Right lobe of liver (tissue), 6 donors: Measurements from ENCODE around the gene VWA7. TPM values are rescaled to one million over a fixed set of nuclear protein-coding genes. Genes with fewer than 3 reads are reported as not detected.

Source experiments
- ATAC-seq, 4 donors: fragments of 200-7000 bp; cut with Tn5 transposase; one replicate each; pipeline ENCODE4 v1.9.1; 2020; ENCODE audit warnings: mild to moderate bottlenecking in 4 of 4, moderate library complexity in 4 of 4
- DNase-seq, 3 donors: peaks; one replicate each; pipeline ENCODE4 v3.0.0-alpha.2; 2020
- H3K27ac ChIP-seq, 3 donors: fragments of 200-600 bp; one replicate each; pipeline ENCODE4 v1.8.0; 2022
- H3K27me3 ChIP-seq, 2 donors: fragments of 200-600 bp; one replicate each; pipeline ENCODE4 v1.8.0; 2022
- H3K36me3 ChIP-seq, 4 donors: fragments of 200-600 bp; sonication (generic) in 1 of 4; one replicate each; pipeline versions ENCODE4 v1.5.1 to v1.8.0; 2017 to 2022; ENCODE audit warnings: control low read depth in 1 of 4
- H3K4me1 ChIP-seq, 4 donors: fragments of 200-600 bp; sonication (generic) in 1 of 4; one replicate each; pipeline versions ENCODE4 v1.5.1 to v1.8.0; 2017 to 2022; ENCODE audit warnings: control low read depth in 1 of 4
- H3K4me3 ChIP-seq, 3 donors: fragments of 200-600 bp; one replicate each; pipeline ENCODE4 v1.8.0; 2022
- H3K9me3 ChIP-seq, 4 donors: fragments of 200-600 bp; sonication (generic) in 1 of 4; one replicate each; pipeline versions ENCODE4 v1.5.1 to v1.8.0; 2017 to 2022; ENCODE audit warnings: control low read depth in 1 of 4
- POLR2A ChIP-seq: fragments of 450-650 bp; IDR thresholded peaks from one replicate; pipeline ENCODE4 v1.6.1; 2017; ENCODE audit warnings: antibody characterized with exemption, mild to moderate bottlenecking
- WGBS: methylation state at CpG from one replicate; pipeline ENCODE4 v1.1.6; 2018; ENCODE audit warnings: low coverage, low lambda C conversion rate; ENCODE audit not compliant: insufficient coverage; ENCODE audit errors: missing lambda C conversion rate; 5-methylcytosine and 5-hydroxymethylcytosine counted together
- intact Hi-C, 2 donors: fragments of 100-400 bp; cut with DNase I; formaldehyde crosslinking; loops; one replicate each; pipeline versions ENCODE4 v1.11.2 to v1.14.1; 2022
- total RNA-seq, 6 experiments: library from RNA; depleted of rRNA in 2 of 6; stranded (reverse); fragments of >200 nt in 2 of 6; fragmentation: NEBNext Ultra II Directional in 3 of 6; extraction: Animal tissue kit (Norgen Biotek cat#: 25700) in 3 of 6; gene quantifications; one replicate each; pipeline versions ENCODE4 v1.1.0 to v1.2.4, GENCODE V29; 2016 to 2023
- TF ChIP-seq, protein P1 (sequence below), 4 donors: fragments of 200-600 bp in 3 of 4; fragments of 450-650 bp in 1 of 4; IDR thresholded peaks; one replicate each; pipeline versions ENCODE4 v1.5.1 to v1.8.0; 2016 to 2022; ENCODE audit warnings: antibody characterized with exemption in 4 of 4, mild to moderate bottlenecking in 2 of 4
- donor health status: DM: no; HTN: yes; CAD: no.
- donor health status: DM: no; HTN: no; CAD: no.
- donor health status: DM: no; HTN: no; CAD: no.
- donor health status: DM: no; HTN: yes; CAD: no.
- donor health status: DM: no; HTN: yes; CAD: no.

The VWA7 gene
- total RNA-seq, 6 experiments from 2014 or later = 1.2 to 5.2 (median 2.7) TPM

DNA sequence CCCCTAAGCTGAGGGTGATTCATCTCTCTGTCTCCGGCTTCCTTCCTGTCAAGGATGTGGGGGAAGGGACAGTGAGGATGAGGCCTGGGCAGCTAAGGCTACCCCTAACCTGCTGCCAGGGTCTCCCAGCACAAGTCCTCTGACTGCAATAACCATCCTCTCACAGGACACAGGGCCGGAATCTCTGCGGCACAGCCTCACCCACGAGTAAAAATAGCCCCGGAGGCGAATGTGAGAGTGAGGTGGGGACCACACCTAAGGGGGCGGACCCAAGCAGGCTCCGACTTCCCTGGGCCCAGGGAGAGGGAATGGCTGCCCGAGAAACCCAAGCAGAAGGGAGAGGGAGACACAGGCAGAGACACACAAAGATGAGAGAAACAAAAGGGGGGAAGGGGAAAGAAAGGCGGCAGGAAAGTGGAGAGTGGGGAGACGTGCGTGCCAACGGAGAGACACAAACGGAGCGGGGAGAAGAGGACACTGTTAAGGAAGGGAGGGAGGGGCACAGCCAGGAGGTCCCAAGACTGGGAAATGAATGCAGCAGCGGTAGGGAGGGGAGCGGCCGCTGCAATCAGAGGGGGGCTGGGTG, 42.2 kb downstream of the VWA7 start:
- no peaks in the 10 kb centered on the region for H3K9me3 ChIP-seq
- H3K4me1 ChIP-seq = peaks cover 0 to 38% (median 5%) of the 10 kb centered on the region in 4 donors
- DNase-seq (peak in 1 of 3 donors; percentile 51), ATAC-seq (peak in 2 of 4 donors; percentile 21 to 31)
- no peaks in the 10 kb centered on the region for H3K27me3 ChIP-seq
- intact Hi-C loops = no loop called here
- peak overlapping the region; percentile 68 to 97 (median 74) for H3K27ac ChIP-seq
- H3K36me3 ChIP-seq = peaks cover 8 to 34% (median 15%) of the 10 kb centered on the region in 4 donors
- TF ChIP-seq, protein P1, sequence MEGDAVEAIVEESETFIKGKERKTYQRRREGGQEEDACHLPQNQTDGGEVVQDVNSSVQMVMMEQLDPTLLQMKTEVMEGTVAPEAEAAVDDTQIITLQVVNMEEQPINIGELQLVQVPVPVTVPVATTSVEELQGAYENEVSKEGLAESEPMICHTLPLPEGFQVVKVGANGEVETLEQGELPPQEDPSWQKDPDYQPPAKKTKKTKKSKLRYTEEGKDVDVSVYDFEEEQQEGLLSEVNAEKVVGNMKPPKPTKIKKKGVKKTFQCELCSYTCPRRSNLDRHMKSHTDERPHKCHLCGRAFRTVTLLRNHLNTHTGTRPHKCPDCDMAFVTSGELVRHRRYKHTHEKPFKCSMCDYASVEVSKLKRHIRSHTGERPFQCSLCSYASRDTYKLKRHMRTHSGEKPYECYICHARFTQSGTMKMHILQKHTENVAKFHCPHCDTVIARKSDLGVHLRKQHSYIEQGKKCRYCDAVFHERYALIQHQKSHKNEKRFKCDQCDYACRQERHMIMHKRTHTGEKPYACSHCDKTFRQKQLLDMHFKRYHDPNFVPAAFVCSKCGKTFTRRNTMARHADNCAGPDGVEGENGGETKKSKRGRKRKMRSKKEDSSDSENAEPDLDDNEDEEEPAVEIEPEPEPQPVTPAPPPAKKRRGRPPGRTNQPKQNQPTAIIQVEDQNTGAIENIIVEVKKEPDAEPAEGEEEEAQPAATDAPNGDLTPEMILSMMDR (IDR thresholded peaks at IDR 0.05) = no peak
- TF ChIP-seq POLR2A = no peak
- 15% methylated on average over 15 of the region's 18 CpGs for WGBS
- H3K4me3 ChIP-seq = peak overlapping the region; percentile 58 to 74 (median 71)

DNA sequence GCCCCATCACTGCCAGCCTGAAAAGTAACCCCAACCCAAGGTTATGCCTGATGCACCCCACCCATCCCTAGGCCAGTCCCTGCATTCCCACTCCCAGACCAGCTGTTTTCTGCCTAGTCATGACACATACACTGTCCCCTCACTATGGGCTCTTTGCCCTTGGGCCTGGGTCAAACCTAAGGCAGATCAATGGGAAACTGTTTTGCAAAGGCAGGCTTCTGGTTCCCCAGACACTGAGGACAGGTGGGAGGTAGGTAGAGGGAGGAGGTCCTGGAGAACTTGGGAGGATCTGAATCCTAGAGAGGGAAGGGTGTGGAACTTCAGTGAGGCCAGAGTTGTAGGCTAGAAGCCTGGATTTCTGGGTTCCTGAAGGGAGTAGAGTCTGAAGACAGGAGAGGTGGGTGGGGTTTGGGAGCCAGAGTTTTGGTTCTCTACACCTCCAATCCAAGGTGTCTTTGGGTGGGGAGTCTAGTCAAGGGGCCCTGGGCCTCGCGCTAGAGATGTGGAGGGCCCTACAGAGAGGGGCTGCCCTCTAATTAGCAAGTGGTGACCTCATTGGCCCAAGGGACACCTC, 42.8 kb downstream of the VWA7 start:
- peaks cover 8 to 34% (median 15%) of the 10 kb centered on the region in 4 donors for H3K36me3 ChIP-seq
- H3K4me1 ChIP-seq = peaks cover 0 to 36% (median 5%) of the 10 kb centered on the region in 4 donors
- WGBS = no CpG with 5 or more reads among the region's 2 CpGs
- ATAC-seq (no peak), DNase-seq (peak in 1 of 3 donors; percentile 59)
- intact Hi-C loops = no loop called here
- peak overlapping the region; percentile 68 to 97 (median 74) for H3K27ac ChIP-seq
- peak overlapping the region; percentile 58 to 74 (median 71) for H3K4me3 ChIP-seq
- no peak for TF ChIP-seq POLR2A
- TF ChIP-seq, protein P1 (IDR thresholded peaks at IDR 0.05) = no peak
- no peaks in the 10 kb centered on the region for H3K9me3 ChIP-seq
- H3K27me3 ChIP-seq = no peaks in the 10 kb centered on the region

DNA sequence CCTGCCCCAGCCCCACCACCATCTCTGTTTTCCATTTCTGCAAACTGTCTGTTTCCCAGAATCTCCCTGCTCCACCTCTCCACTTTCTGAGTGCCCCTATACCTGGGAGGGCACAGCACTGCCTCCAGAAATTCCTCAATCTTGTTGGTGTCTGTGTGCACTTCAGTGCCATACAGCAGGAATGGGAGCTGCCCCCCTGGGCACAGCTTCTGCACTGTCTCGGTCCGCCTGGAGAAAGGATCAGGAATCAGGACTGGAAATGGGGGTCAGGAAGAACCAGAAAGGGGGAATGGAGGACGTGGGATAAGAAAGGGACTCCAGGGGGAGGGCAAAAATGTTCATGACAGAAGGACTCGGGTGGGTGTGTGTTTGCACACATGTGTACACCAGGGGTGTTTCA, 43.4 kb downstream of the VWA7 start:
- peaks cover 0 to 36% (median 5%) of the 10 kb centered on the region in 4 donors for H3K4me1 ChIP-seq
- WGBS = 93% methylated on average over 3 of the region's 4 CpGs
- H3K27ac ChIP-seq = peak overlapping the region in 1 of 3 donors; percentile 97
- no peaks in the 10 kb centered on the region for H3K9me3 ChIP-seq
- peaks cover 8 to 34% (median 15%) of the 10 kb centered on the region in 4 donors for H3K36me3 ChIP-seq
- no peaks in the 10 kb centered on the region for H3K27me3 ChIP-seq
- ATAC-seq (no peak), DNase-seq (no peak)
- TF ChIP-seq, protein P1 (IDR thresholded peaks at IDR 0.05) = no peak
- no peak for TF ChIP-seq POLR2A
- no peak overlapping the region for H3K4me3 ChIP-seq
- intact Hi-C loops = no loop called here

DNA sequence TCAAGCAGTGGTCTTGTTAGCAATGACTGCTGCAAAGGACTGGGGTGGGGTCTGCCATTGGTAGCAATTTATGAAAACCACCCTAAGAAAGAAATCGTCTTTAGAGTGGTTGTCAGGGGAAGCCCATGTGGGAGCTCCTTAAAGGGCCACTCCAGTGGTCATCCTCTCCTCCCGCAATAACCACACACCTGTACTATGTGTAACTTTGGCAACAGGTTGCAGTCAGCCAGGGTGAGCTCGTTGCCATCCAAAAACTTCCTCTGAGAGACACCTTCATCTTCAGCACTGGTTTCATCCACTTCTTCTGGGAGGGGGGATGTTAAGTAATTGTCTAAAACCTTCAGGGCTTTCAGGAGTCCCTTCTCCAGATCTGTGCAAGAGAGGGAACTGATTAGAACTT, 45.1 kb downstream of the VWA7 start:
- no peak overlapping the region for H3K4me3 ChIP-seq
- H3K4me1 ChIP-seq = peaks cover 0 to 20% (median 5%) of the 10 kb centered on the region in 4 donors
- TF ChIP-seq, protein P1 (IDR thresholded peaks at IDR 0.05) = no peak
- TF ChIP-seq POLR2A = no peak
- WGBS = 63% methylated on average over 1 of the region's 3 CpGs
- DNase-seq = no peak
- peak overlapping the region in 2 of 3 donors; percentile 12 to 28 for H3K27ac ChIP-seq
- no peaks in the 10 kb centered on the region for H3K27me3 ChIP-seq
- ATAC-seq = no peak
- H3K9me3 ChIP-seq = no peaks in the 10 kb centered on the region
- H3K36me3 ChIP-seq = peaks cover 8 to 34% (median 15%) of the 10 kb centered on the region in 4 donors
- intact Hi-C loops = no loop called here
